ENCODE data around the gene DLG1.

GRCh38 chr3:197224034-197224444 lies 74.4 kb downstream of the DLG1 start:
- TF ChIP-seq, protein P1, sequence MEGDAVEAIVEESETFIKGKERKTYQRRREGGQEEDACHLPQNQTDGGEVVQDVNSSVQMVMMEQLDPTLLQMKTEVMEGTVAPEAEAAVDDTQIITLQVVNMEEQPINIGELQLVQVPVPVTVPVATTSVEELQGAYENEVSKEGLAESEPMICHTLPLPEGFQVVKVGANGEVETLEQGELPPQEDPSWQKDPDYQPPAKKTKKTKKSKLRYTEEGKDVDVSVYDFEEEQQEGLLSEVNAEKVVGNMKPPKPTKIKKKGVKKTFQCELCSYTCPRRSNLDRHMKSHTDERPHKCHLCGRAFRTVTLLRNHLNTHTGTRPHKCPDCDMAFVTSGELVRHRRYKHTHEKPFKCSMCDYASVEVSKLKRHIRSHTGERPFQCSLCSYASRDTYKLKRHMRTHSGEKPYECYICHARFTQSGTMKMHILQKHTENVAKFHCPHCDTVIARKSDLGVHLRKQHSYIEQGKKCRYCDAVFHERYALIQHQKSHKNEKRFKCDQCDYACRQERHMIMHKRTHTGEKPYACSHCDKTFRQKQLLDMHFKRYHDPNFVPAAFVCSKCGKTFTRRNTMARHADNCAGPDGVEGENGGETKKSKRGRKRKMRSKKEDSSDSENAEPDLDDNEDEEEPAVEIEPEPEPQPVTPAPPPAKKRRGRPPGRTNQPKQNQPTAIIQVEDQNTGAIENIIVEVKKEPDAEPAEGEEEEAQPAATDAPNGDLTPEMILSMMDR (IDR thresholded peaks at IDR 0.05) = peak in 5 of 6 experiments; percentile 37 to 66 (median 45)
- no peak for TF ChIP-seq POLR2A (IDR thresholded peaks at IDR 0.05)
